Mammary epithelial cell (primary cell): ENCODE measurements around the gene ULK4.

ENCODE experiments used
- CTCF ChIP-seq, 2 donors: IDR thresholded peaks in 1 of 2; conservative IDR thresholded peaks in 1 of 2; 2 replicates each; pipeline ENCODE4 v1.5.1; 2011 to 2012; ENCODE audit warnings: inconsistent platforms in 2 of 2, low read length in 2 of 2, mild to moderate bottlenecking in 2 of 2, control low read depth in 1 of 2, low read depth in 1 of 2; ENCODE audit not compliant: insufficient read depth in 1 of 2; ENCODE audit errors: extremely low read depth in 1 of 2
- EZH2 ChIP-seq: IDR thresholded peaks from 2 replicates; pipeline ENCODE4 v1.6.1; 2012; ENCODE audit warnings: low read length, inconsistent platforms, borderline replicate concordance

GRCh38 chr3:41963823-41964222, 1.9 kb upstream of the ULK4 start:
- TF ChIP-seq CTCF (conservative IDR thresholded peaks at IDR 0.05 in 1 of 2, IDR thresholded peaks at IDR 0.05 in 1 of 2; ENCODE audit: extremely low read depth in 1 of 2, insufficient read depth in 1 of 2, low read depth in 1 of 2, low read length in 2 of 2) (no peak), EZH2 (no peak)
